Measurements from ENCODE around the gene TMEM150C.

TMEM150C gene

DNA sequence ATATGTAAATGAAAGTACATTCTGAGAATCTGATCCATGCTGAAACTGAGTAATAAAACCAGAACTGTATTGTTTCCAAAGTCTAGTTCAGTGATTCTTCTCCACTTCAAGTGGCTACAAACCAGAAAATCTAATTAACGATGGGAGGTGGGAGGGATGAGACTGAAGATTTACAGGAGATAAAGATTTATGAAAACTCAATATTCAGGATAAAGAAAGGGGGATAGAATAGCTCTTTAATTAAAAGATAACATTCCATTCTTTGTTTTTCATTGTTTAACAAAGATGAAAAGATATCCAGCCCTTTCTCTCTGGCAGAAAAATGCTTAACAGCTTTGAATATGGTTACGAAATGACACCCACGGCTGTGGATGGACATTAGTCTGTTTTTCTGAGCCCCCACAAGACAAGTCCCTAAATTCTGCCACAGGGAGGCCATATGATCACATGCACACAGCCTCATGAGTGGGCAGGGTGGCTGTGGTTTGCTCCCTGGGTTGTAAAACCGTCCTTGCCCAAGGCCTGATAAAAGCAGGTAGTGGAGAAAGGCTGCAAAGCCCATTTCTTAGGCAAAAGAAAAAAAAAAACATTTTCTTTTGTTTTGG, 36.4 kb downstream of the TMEM150C start:
- Histone ChIP-seq H3K9ac (ENCODE audit: low read length) (no peak overlapping the region), H3K36me3 (ENCODE audit: control insufficient read depth, insufficient read depth, low read length) (no peaks in the 10 kb centered on the region), H3K4me3 (ENCODE audit: low read length) (no peak overlapping the region), H3K9me3 (ENCODE audit: control insufficient read depth, low read length) (no peaks in the 10 kb centered on the region), H3K4me1 (ENCODE audit: control insufficient read depth, insufficient read depth, low read length) (no peaks in the 10 kb centered on the region), H3K27me3 (ENCODE audit: control insufficient read depth, insufficient read depth, low read length) (no peaks in the 10 kb centered on the region)

DNA sequence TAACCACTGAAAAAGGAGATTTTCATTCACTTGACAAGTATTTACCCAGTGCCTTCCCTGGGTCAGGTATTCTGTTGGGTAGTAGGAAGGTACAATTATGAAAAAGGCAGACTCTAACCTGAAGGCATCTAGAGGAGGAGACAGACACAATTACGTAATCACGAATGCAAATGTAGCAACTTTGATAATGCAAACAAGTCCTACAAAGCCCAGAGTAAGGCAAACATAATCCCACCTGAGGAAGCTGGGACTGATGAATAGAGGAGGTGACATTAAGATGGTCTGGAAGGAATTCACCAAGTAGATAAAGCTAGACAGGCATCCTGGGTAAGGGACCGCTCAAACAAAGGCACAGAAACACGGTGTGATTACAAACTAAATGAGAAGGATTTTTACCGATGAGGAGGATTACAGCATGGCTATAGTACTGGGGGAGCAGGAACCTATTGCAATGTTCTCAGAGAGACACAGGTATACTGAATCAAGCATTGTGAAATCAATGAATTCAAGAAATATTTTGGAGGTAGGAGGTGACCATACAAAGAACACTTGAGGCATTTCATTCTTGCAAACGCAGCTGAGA, 37.1 kb downstream of the TMEM150C start:
- H3K4me3 ChIP-seq (ENCODE audit: low read length): no peak overlapping the region
- no peak overlapping the region for H3K9ac ChIP-seq (ENCODE audit: low read length)
- H3K4me1 ChIP-seq (ENCODE audit: control insufficient read depth, insufficient read depth, low read length): no peaks in the 10 kb centered on the region
- H3K36me3 ChIP-seq (ENCODE audit: control insufficient read depth, insufficient read depth, low read length): no peaks in the 10 kb centered on the region
- H3K9me3 ChIP-seq (ENCODE audit: control insufficient read depth, low read length): no peaks in the 10 kb centered on the region
- no peaks in the 10 kb centered on the region for H3K27me3 ChIP-seq (ENCODE audit: control insufficient read depth, insufficient read depth, low read length)

DNA sequence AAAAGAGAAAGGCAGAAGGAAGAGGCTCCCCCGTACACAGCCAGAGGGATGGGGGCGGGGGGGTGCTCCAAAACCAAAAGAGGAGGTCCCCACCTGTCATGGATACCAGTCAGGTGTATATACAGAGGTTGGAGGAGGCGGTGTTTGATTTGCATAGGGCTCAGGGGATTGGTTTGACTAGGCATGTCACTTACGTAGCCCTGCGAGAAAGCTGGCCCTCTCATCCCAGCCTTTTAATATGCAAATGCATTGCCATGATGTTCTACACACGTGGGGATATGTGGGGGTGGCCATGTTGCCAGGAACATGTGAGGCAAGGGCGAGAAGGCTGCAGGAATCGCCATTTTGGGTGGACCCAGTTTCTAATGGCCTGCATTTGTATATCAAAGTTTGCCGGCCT, 38.6 kb downstream of the TMEM150C start:
- H3K9me3 ChIP-seq (ENCODE audit: control insufficient read depth, low read length): no peaks in the 10 kb centered on the region
- H3K9ac ChIP-seq (ENCODE audit: low read length): no peak overlapping the region
- H3K4me1 ChIP-seq (ENCODE audit: control insufficient read depth, insufficient read depth, low read length): no peaks in the 10 kb centered on the region
- no peak overlapping the region for H3K4me3 ChIP-seq (ENCODE audit: low read length)
- no peaks in the 10 kb centered on the region for H3K36me3 ChIP-seq (ENCODE audit: control insufficient read depth, insufficient read depth, low read length)
- no peaks in the 10 kb centered on the region for H3K27me3 ChIP-seq (ENCODE audit: control insufficient read depth, insufficient read depth, low read length)

DNA sequence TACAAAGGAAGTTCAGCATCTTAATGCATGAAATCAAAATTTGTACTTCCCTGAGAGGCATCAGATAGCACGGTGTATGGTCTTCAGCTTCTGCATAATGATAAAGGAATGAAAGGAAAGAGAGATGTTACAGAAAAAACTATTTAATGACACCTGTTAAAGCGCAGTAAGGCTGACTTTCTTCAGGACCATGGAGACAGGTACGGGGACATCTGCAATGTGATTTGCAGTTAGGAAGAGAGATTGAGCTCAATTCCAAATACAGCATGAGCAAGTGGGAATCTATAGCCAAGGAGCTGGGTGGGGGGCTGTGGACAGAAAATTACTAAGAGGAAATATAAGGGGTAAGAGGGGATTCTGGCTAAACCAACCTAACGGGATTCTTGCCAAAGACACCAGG, 39.3 kb downstream of the TMEM150C start:
- Histone ChIP-seq H3K27me3 (ENCODE audit: control insufficient read depth, insufficient read depth, low read length) (no peaks in the 10 kb centered on the region), H3K4me3 (ENCODE audit: low read length) (no peak overlapping the region), H3K9me3 (ENCODE audit: control insufficient read depth, low read length) (no peaks in the 10 kb centered on the region), H3K4me1 (ENCODE audit: control insufficient read depth, insufficient read depth, low read length) (no peaks in the 10 kb centered on the region), H3K36me3 (ENCODE audit: control insufficient read depth, insufficient read depth, low read length) (no peaks in the 10 kb centered on the region), H3K9ac (ENCODE audit: low read length) (no peak overlapping the region)

DNA sequence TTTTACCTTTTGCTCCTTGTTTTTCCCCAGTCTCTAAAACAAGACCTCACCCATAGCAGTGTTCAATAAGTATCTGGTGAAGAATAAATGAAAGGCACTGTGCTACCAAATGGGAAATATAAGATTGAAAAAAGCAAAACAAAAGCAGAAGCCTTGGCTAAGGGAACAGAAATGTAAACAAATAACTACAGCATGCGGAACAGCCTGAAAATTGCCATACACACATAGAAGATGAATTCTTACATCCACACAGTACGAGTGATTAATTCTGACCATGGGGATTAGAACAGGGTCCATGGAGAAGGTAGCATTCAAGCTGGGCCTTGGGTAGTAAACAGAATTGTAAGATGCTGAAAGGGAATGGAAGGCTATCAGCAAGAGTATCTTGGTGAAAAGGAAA, 40.5 kb downstream of the TMEM150C start:
- Histone ChIP-seq H3K9ac (ENCODE audit: low read length) (no peak overlapping the region), H3K36me3 (ENCODE audit: control insufficient read depth, insufficient read depth, low read length) (no peaks in the 10 kb centered on the region), H3K4me3 (ENCODE audit: low read length) (no peak overlapping the region), H3K9me3 (ENCODE audit: control insufficient read depth, low read length) (no peaks in the 10 kb centered on the region), H3K27me3 (ENCODE audit: control insufficient read depth, insufficient read depth, low read length) (no peaks in the 10 kb centered on the region), H3K4me1 (ENCODE audit: control insufficient read depth, insufficient read depth, low read length) (no peaks in the 10 kb centered on the region)

DNA sequence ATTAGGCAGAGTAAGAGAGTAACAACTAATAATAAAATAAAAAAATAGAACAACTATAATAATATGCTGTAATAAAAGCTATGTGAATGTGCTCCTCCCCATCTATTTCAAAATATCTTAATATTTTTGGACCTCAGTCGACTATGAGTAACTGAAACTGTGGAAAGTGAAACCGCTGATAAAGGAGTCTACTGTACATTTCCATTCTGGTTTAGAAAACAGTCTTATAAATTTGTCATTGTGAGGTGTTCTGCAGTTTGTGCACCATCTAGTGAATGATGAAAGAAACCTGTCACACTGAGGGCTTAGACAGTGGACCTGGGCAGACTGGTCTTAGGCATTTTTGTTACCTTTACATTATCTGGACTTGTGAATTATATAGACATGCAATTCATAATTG, 42.0 kb downstream of the TMEM150C start:
- Histone ChIP-seq H3K27me3 (ENCODE audit: control insufficient read depth, insufficient read depth, low read length) (no peaks in the 10 kb centered on the region), H3K4me3 (ENCODE audit: low read length) (no peak overlapping the region), H3K4me1 (ENCODE audit: control insufficient read depth, insufficient read depth, low read length) (no peaks in the 10 kb centered on the region), H3K36me3 (ENCODE audit: control insufficient read depth, insufficient read depth, low read length) (no peaks in the 10 kb centered on the region), H3K9me3 (ENCODE audit: control insufficient read depth, low read length) (no peaks in the 10 kb centered on the region), H3K9ac (ENCODE audit: low read length) (no peak overlapping the region)

DNA sequence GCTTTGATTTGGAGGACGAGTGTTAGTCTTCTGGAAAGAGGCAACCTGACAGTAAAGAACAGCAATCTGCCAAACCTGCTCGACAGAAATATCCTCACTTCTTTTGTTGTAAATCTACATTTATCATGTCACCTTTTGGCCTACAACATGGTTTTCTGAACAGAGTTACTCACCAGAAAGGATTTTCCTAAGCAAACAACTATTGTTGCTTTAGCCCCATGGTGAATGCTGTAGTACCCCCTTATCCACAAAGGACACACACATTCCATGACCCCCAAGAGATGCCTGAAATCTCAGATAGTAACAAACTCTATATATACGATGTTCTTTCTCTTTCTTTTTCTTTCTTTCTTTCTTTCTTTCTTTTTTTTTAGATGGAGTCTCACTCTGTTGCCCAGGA, 42.7 kb downstream of the TMEM150C start:
- Histone ChIP-seq H3K4me3 (ENCODE audit: low read length) (no peak overlapping the region), H3K9ac (ENCODE audit: low read length) (no peak overlapping the region), H3K4me1 (ENCODE audit: control insufficient read depth, insufficient read depth, low read length) (no peaks in the 10 kb centered on the region), H3K36me3 (ENCODE audit: control insufficient read depth, insufficient read depth, low read length) (no peaks in the 10 kb centered on the region), H3K27me3 (ENCODE audit: control insufficient read depth, insufficient read depth, low read length) (no peaks in the 10 kb centered on the region), H3K9me3 (ENCODE audit: control insufficient read depth, low read length) (no peaks in the 10 kb centered on the region)

DNA sequence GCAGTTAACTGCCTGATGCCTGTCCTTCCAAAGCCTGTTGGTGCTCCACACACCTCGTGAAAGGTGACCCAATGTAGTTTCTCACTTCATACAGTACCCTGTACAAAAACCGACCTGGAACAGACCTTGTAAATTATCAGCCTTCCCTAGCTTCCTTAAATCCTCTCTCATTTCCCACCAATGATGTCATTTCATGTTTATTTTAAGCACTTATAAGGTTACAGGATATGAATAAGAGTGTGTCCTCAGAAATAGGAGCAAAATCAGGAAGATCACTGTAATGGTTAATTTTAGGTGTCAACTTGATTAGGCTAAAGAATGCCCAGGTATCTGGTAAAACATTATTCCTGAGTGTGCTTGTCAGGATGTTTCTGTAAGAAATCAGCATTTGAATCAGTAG, 44.7 kb downstream of the TMEM150C start:
- Histone ChIP-seq H3K36me3 (ENCODE audit: control insufficient read depth, insufficient read depth, low read length) (no peaks in the 10 kb centered on the region), H3K27me3 (ENCODE audit: control insufficient read depth, insufficient read depth, low read length) (no peaks in the 10 kb centered on the region), H3K4me1 (ENCODE audit: control insufficient read depth, insufficient read depth, low read length) (no peaks in the 10 kb centered on the region), H3K9me3 (ENCODE audit: control insufficient read depth, low read length) (no peaks in the 10 kb centered on the region), H3K9ac (ENCODE audit: low read length) (no peak overlapping the region), H3K4me3 (ENCODE audit: low read length) (no peak overlapping the region)

DNA sequence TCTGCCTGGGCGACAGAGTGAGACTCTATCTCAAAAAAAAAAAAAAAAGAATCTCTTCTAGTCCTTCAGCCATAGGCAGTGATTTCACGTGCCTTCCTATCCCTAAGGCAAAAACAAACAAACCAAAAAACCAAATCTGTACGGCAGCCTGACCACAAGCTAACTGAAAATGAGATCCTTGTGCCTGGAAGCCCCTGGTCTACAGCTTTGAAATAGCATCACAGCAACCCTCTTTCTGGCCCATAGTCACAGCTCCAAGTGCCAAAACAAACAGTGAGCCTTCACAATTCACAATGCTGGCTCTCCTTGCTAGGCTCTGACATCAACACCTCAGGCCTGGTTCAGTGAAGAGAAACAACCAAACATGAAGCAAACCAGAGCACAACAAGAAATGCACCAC, 46.1 kb downstream of the TMEM150C start:
- Histone ChIP-seq H3K36me3 (ENCODE audit: control insufficient read depth, insufficient read depth, low read length) (no peaks in the 10 kb centered on the region), H3K4me3 (ENCODE audit: low read length) (no peak overlapping the region), H3K9ac (ENCODE audit: low read length) (no peak overlapping the region), H3K4me1 (ENCODE audit: control insufficient read depth, insufficient read depth, low read length) (no peaks in the 10 kb centered on the region), H3K9me3 (ENCODE audit: control insufficient read depth, low read length) (no peaks in the 10 kb centered on the region), H3K27me3 (ENCODE audit: control insufficient read depth, insufficient read depth, low read length) (no peaks in the 10 kb centered on the region)

DNA sequence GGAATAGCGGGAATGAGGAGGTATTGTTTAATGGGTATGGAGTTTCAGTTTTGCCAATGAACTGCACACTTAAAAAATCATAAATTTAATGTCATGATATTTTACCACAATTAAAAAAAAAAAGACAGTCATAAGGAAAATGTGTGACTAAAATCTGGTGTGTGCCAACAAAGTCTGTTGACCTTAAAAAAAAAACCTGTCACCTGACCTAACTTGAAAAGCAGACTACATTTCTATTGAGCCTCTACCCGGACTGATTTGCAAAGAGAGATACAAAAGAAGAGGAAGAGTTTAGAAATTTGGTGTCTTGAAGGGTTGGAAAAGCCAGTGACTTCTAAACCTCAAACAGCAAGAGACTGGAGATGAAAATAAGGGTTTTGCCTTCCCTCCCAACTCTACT, 48.4 kb downstream of the TMEM150C start:
- no peaks in the 10 kb centered on the region for H3K36me3 ChIP-seq (ENCODE audit: control insufficient read depth, insufficient read depth, low read length)
- H3K4me1 ChIP-seq (ENCODE audit: control insufficient read depth, insufficient read depth, low read length): no peaks in the 10 kb centered on the region

DNA sequence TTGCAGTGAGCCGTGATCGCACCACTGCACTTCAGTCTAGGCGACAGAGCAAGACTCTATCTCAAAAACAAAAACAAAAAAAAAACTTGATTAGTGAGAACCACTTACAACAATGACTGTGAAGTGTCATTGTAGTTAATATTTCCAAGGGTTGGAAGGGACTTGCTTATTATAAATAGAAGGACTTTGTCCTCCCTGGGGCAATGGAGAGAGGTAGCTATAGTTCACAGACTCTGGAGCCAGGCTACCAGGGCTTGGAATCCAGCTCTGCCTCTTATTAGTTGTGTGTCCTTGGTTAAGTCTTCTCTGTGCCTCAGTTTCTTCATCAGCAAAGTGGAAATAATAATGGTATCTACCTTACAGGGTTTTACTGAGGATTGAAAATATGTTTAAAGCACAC, 51.6 kb downstream of the TMEM150C start:
- Histone ChIP-seq H3K9me3 (ENCODE audit: control insufficient read depth, low read length) (no peaks in the 10 kb centered on the region), H3K9ac (ENCODE audit: low read length) (no peak overlapping the region), H3K27me3 (ENCODE audit: control insufficient read depth, insufficient read depth, low read length) (no peaks in the 10 kb centered on the region), H3K4me1 (ENCODE audit: control insufficient read depth, insufficient read depth, low read length) (no peaks in the 10 kb centered on the region), H3K4me3 (ENCODE audit: low read length) (no peak overlapping the region), H3K36me3 (ENCODE audit: control insufficient read depth, insufficient read depth, low read length) (no peaks in the 10 kb centered on the region)

More for the DNA sequence above, 48.4 kb downstream of the TMEM150C start:
- no peak overlapping the region for H3K9ac ChIP-seq (ENCODE audit: low read length)
- no peaks in the 10 kb centered on the region for H3K27me3 ChIP-seq (ENCODE audit: control insufficient read depth, insufficient read depth, low read length)
- no peak overlapping the region for H3K4me3 ChIP-seq (ENCODE audit: low read length)
- H3K9me3 ChIP-seq (ENCODE audit: control insufficient read depth, low read length): no peaks in the 10 kb centered on the region

DNA sequence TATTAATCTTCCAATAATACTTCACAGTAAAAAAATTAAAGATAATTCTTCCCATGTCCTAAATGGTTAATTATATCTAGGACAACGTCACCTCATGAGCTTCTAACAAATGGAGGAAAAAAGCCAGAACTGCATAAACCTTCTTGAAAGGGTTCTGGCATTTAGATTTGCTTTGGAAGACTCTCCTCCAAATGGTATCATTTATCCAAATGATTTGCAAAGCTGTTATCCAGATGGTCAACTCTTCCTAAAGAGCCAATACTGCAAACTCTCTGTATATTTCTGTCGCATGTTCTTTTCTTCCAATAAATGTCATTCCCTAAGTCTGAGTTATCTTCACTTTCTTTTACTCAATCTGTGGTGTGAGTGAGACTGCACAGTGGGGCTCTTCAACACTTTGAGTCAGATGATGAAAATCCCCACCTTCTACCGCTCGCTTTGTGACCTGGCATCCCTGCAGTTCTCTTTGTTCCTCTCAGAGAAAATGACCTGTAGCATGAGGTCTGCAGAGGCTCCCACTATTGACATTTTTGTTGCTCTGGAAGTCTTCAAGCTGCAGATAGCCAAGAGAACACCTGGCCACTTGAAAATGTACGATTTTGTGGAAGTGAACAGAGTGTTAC, 52.9 kb downstream of the TMEM150C start:
- H3K27me3 ChIP-seq (ENCODE audit: control insufficient read depth, insufficient read depth, low read length): no peaks in the 10 kb centered on the region
- no peaks in the 10 kb centered on the region for H3K9me3 ChIP-seq (ENCODE audit: control insufficient read depth, low read length)
- H3K4me1 ChIP-seq (ENCODE audit: control insufficient read depth, insufficient read depth, low read length): no peaks in the 10 kb centered on the region
- H3K4me3 ChIP-seq (ENCODE audit: low read length): no peak overlapping the region
- no peak overlapping the region for H3K9ac ChIP-seq (ENCODE audit: low read length)
- H3K36me3 ChIP-seq (ENCODE audit: control insufficient read depth, insufficient read depth, low read length): no peaks in the 10 kb centered on the region

Data from mucosa of stomach (tissue), 1 donor.